A172 (cell line): ENCODE measurements around the gene PER2. TPM values are rescaled to one million over a fixed set of nuclear protein-coding genes. Genes with fewer than 3 reads are reported as not detected.
"Not testable (repeated sequence)": the region's sequence is repeated elsewhere in the genome, so short reads cannot be mapped to it uniquely, and the experiment has no call there.

ENCODE experiments used
- DNase-seq: peaks from one replicate; pipeline ENCODE4 v3.0.0-alpha.2; 2015; ENCODE audit warnings: low spot score
- total RNA-seq: library from RNA; depleted of rRNA; stranded (reverse); fragments of >200 nt; shearing (Covaris generic); gene quantifications from 2 replicates; pipeline ENCODE4 v1.2.3, GENCODE V29; 2014

PER2 gene
- total RNA-seq, 1 experiment from 2014 or later: 1.4 TPM

DNA sequence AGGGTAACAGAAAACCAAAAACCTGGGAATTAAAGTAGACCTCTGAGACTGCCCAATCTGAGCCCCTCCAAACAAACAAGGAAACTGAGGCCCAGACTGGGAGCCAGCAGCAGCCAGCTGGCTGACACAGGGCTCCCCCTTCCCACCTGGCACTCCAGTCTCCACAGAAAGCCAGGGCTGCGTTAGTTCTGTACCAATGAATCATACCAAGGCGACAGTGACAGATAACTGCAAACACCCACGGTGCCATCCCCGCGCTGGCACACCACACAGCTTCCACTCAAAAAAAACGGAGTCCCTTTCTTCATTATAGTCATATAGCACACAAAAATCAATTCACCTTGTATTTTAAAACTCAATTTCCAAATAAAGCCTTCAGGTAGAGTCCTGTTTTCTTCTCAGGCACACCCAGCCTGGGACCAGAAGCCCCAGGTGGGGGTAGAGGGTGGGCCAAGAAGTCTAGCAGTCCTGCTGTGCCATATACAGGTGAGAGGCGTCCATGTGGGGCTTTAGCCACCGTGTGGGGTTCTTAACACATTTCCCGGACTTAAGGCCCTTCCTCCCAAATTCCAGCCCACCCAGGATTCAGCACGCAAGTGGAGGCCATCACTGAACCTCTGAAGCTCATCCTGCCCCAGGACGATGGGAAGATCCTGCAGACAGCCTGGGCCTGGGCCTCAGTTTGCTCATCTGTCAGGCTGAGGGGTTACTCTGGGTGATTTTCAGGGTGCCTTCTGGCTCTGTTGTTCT lies 1.2 kb downstream of the PER2 start:
- no peak for DNase-seq

DNA sequence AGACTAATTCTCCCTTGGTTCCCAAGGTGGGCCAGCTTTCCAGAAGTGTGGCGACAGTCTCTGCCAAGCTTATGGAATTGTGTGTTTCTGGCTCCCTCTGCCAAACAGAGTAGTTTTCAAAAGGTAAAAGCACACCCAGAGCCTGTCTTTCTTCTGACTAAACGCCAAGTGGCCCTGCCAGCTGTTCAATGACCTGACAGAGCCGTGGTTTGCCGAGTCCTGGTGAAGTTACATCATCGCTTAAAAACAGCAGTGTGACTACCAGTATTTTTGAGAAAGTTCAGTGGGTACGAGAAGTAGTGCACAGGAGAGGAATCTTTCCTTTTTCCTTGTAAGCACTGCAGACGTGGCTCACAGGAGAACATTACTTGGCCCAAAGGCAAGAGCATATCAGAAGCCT lies 1.9 kb downstream of the PER2 start:
- peak; percentile 19 for DNase-seq

DNA sequence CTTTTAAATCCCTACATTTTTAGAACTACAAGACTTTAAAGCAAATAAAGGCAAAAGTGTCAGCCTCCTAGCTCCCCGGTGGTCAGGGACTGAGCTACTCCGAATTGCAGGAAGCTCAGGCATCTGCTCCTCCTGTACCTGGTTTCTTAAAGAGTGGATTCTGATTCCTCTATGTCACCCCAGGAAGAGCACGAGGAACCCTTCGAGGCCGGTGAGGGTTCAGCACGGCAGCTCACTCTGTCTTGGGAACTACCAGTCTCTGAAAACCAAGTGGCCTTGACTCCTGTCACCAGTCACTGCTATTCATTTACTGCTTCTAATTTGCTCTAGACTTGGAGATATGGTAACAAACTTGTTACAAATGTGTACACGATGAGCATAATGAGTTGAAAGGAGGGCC lies 2.3 kb downstream of the PER2 start:
- DNase-seq: no peak

DNA sequence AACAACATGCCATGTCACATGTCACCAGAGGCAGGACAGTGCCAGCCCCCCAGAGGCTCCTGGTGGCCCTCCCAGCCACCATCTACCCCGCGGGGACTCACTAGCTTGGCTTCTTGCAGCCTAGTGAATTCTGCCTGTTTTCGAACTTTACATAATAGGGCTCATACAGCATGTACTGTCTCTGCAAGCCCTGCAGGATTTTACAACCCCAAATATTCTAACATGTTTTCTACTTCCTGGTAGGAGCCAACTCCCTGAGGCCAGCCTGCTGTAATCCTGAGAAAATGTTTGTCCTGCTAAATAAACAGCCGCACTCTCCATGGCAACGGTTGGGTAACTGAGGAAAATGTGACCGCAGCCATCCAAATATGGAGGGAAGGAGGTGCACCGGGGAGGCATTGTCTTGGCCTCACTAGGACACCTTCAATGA lies 2.7 kb downstream of the PER2 start:
- DNase-seq: no peak

DNA sequence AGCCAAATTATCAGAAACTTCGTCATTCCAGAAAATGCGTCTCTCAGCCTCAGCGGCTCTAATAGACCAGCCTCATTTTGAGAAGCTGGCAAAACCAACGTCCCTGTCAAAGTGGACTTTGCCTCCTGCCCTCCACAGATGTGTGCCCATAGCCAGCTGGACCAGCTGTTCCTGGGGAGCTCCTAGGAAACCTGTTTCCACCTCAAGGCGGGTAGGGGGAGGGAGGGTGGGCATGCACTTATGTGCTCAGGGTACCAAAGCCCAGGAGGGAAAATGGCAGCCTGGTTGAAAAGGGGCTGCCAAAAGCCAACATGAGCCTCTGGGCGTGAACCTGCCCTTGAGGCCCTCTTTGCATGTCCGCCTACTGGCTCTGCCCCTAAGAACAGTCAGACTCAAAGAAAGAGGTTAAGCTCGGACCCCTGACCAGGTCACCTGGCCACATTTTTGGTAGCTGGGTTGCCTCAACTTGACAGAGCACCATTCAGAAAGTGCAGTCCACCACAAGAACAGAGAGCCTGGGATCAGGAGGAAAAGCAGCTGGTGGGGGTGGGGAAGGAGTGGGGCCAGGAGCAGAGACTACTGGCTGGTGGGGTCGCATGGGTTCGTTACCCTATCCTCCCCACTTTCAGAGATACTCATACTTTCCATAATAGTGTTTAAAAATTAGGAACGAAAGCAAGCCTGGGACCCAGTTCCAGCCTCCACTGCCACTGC lies 3.5 kb downstream of the PER2 start:
- DNase-seq: no peak

DNA sequence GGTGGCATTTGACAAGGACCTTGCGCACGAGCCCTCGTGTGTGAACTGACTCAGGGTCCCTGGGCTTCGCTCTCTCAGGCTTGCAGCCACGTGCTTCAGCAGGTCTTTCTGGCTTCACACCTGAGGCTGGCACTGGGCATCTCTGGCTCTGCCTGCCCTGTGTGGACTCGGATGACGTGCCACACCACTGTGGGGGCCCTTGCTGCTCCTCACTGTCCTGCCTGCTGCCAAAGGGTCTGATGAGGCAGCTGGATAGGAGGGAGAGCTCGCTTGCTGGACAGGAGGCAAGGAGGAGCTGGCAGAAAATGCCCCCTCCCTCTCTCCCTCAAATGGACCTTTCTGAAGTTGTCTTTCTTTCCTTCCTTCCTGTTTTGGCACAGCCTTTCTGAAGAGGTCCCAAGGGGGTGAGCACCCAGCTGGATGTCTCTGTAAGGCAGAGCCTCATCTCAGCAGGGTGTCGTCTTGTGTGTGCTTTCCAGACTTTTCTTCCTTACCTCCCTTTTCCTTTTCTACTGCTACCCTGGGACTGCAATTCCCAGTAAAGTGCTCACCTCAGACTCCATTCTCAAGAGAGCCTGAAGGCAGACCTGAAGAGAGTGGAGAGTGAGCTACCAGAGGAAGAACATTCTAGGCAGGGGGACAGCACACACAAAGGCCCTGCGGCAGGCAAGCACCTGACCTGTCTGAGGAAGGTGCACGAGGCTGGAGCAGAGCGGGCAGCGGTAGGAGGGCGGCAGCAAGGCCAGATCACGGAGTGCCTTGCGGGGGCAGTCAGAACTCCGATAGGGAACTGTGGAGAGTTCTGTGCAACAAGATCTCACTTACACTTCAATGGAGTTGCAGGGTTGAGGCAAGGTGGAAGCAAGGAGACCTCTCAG lies 5.3 kb downstream of the PER2 start:
- DNase-seq: no peak

DNA sequence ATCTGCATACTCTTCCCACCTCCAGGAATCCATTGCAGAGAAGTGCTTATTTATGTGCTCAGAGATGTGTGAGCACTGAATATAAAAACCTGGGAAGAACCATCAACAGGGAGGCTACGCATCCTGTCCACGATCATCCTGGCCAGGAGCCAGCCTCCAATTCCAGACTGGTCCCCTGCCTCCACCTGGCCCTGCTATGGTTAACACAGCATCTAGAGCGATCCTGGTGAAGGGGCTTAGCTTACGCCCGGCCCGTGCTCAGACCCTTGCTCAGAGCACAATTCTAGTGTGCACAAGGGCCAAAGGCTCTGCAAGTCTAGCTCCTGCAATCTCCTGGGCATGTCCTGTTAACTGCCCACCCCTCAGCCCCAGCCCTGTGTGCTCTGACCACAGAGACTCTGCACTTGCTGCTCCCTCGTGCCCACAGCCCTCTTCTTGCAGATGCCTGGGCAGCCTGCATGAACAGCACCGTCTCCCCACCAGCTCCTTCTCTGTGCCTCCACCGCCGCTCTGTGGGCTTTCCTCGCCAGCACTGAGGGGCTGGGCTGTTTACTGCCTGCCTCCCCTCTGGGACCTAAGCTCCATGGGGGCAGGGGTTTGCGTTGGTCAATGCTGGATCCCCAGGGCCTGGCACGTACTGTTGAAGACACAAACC lies 6.5 kb downstream of the PER2 start:
- no peak for DNase-seq

DNA sequence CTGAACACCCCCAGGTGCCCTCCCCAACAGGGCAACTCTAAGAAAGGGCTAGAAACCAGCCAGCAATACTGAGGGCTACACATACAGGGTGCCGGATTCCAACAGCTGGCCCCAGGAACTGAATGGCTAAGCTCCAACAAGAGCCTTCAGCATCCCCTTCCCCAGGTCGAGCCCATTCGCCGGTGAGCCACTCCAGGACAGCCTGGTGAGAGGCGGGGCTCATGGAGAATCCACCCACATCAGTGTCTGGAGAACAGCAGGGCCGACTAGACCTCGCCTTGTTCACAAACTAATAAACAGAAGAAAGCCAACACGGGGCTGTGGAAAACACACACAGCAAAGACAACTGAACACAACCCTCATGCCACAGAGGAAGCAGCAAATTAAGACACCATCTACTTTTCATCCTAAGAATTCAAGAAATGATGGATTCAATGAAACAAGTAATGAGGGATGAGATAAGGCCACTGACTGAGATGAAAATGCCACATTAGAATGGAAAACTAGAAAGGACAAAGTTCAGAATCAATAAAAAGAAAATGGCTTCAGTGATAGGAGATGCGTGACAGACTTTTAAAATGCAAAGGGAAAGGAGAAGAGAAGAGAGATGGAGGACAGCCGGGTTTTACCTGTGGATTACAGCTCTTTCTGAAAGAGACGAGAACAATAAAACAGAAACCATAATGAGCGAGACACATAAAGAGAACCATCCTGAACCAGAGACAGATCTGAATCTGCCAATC lies 8.2 kb downstream of the PER2 start:
- no peak for DNase-seq

DNA sequence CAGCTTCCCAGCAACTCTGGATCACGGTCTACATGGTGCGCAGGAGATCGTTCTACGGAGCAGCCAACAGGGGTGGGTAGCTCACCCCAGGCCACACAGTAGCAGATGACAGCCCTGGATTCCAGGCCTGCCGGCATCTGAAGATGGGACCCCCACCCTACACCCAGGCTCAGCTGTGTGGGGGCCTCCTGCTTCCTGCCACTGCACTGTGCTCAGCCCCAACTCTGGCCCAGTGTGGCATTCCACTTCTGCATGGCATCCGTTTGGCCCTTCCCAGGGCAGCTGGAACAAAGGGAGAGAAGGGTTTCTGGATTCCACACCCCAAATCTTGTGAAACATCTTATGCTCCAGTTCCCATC lies 9.1 kb downstream of the PER2 start:
- no peak for DNase-seq

DNA sequence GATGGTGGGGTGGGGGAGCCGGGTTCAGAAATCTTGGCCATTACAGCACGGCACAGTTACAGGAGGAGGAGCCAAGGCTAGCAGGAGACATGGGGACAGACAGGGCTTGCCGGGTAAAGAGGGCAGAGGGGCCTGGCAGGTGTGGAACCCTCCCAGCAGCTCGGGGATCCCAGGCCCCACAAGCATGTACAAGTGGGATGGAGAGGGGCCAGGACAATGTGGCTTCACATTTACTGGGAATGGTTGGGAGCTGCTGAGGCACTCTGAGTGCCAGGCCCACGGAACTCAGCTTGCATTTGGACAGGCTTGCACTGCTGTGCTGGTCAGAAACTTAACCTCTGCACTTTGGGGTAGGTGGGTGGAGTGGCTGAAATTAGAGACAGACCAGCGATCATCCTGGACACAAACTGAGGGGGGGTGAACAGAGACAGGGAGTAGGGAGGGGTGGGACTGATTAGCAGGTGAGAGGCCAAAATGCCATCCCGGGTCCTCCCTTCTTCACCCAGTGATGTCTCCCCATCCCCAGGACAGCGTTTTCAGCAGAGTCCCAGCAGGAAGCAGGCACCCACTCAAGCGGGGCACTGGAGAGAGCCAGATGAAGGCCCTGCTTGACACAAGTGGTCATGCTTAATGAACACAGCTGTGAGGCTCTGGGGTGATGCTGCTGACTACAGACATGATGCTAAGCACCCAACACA lies 9.6 kb downstream of the PER2 start:
- no peak for DNase-seq

DNA sequence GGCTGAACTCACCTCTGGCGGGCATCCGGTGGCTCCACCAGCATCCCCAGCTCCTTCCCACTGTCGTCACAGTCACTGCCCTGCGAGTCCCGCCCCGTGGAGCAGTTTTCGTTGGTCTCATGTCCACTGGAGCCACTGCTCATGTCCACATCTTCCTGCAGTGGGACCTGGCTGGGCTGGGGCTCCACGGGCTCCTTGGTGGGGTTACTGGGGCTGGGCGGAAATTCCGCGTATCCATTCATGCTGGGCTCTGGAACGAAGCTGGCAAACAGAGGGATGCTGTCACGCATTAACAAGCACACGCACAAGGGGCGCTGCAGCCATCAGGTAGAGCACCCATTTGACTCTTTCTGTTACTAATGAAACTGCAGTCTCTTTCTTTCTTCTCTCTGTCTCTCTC lies 10.7 kb downstream of the PER2 start:
- DNase-seq: no peak

DNA sequence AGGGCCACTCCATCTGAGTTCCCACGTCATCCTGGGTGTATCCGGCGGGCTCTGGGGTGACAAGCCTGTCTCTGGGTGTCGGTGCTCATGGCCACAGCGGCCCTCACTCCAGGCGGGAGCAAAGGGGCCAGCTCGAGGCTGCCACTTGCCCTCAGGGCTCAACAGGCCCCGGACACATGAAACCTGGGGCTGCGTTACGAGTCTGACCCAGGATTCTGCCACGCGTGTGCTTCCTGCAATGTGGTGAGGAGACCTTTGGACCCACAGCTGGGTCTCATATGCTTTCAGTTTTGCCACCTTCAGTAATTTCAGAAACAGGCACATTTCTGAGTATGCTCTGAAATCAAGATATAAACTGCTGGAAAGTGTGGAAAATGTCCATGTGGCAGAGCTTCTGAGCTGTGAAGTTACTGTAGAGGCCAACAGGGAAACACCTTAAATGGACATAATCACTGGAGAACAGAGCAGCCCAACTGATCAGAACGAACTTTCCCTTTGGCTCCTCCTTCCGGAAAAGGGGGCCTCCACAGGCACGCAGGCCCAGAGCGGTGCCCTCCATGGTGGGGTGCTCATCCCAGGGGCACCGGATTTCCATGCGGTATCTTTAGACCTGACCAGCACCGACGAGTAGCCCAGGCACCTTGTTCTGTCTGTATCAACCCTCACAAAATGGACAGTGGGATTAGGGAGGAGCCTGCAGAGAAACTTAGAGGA lies 14.1 kb downstream of the PER2 start:
- no peak for DNase-seq

DNA sequence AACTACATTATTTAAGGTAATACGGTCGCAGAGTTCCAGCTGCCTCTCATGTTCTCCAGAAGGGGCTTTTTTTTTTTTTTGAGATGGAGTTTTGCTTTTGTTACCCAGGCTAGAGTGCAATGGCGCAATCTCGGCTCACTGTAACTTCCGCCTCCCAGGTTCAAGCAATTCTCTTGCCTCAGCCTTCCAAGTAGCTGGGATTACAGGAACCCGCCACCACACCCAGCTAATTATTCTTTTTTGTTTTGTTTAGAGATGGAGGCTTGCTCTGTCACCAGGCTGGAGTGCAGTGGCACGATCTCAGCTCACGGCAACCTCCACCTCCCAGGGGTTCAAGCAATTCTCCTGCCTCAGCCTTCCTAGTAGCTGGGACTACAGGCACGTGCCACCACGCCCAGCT lies 15.0 kb downstream of the PER2 start:
- DNase-seq: not testable (repeated sequence)

DNA sequence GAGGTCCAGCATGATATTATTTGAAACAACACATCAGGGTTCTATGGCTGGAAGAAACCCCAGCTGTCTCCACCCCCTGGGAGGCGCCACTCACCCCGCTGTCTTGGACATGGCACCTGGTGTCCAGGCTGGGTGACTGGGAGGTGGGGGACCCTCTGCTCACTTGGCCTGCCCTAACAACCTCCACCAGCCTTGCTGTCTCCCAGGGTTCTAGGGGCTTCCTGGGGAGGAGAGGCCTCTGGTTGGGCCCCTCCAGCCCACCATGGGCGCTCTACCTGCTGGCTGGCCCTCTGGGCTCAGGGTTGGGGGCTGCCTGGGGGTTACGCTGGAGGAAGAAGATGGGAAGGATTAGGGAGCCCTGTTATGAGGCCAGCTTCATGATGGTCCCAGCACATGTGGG lies 16.3 kb downstream of the PER2 start:
- DNase-seq: no peak

DNA sequence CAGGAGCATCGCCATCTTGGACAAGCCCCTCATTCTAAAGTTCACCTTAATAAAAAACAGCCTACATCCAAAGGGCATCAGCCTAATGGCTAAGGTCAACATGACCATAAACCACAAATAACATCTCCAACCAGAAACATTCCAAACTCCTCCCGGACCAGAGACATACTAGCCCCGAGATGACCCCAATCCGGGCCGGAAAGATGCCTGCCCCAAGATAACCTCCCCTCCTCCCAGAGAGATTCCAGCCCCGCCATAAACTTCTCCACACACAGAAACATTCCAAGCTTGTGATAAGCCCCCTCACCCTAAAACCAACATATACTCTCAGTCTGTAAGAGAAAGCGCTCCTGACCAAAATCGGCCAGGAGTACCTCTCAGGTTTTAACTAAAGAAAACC lies 16.7 kb downstream of the PER2 start:
- DNase-seq: not testable (repeated sequence)

DNA sequence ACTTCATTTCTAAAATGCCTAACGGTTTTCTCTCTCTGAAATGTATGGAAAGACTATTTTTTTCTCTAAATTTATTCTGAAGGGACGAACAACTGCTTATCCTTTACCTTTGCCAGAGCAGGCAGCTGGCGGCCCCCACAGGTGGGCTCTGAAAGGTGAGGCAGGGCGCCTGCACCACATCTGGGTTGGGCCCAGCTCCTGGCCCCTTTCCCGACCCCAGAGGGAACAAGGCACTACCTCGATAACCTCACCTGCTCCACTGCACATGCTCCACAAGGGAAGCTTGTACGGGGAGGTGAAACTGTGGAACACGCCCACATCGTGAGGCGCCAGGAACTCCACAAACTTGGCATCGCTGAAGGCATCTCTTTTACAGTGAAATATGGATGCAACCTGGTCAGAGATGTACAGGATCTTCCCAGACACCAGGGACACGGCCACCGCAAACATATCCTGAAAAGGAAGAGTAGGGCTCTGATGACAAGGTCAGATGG lies 17.3 kb downstream of the PER2 start:
- DNase-seq: no peak

DNA sequence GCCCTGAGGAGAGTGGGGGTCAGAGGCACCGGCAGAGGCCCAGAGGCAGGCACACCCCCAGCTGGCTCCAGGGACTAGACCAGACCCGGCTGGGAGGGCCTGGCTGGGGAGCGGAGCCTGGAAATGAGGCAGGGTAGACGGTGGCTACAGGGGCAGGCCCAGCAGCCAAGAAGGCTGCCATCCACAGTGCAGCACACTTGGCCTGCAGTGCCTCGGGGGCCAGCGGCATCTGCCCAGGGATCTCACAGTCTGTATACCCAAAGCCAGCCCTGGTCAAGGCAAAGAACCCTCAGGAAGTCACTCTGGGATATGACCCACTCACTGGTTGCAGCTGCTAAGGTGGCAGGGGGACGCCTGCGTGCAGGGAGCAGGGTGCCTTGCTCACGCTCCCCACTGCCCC lies 17.8 kb downstream of the PER2 start:
- DNase-seq: no peak

DNA sequence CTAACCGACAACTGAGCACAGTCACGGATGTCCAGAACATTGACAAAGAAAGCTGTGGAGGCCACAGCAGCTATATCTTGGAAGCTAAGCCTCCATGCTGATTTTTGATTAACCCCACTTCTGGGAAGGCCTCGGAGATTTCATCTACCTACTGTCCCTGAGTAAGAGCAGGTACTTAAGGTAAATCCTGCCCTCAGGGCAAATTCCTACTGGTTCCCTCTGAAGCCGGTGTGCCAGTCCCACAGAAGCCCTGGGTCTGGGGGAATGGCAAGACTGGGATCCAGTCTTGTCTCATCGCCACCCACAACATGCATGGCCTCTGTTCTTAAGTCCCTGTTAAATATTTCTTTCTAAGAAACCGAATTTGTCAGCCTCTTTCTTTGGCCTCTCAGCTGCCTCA lies 18.7 kb downstream of the PER2 start:
- no peak for DNase-seq

DNA sequence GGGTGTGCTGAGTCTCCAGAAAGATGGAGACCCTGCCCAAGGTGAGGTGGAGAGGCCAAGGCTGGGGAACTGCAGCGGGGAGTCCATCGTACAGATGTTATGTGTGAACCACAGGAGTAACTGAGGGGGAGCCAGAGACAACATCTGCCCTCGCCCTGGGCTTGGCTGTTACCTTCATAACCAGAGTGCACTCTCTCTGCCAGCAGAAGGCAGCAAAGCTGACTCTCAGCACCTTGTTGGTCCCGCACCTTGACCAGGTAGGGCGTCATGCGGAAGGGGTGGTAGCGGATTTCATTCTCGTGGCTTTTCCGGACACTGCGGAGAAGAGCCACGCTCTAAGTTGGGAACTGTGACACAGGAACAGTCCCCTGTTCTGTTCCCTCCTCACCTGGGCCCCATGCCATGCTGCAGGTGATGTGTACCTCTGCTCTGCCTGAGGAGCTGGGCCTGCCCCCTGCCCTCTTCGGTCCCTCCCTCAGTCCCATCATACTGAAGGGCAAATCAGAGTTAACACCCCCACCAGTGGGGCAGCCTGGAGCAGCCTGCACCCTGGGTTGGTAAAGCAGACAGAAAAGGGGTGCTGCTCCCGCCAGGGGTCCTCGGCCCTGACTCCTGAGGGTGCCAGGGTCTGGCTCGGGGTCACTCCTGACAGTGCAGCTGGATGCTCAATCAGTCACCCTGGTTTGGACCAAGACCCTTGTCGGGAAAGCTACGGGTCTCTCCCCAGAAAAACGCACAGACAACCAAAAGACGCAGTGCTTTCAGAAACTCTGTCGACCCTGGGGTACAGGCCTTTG lies 20.3 kb downstream of the PER2 start:
- DNase-seq: no peak
